HL-60 (cell line): Measurements from ENCODE around the gene HLA-DQA2.
A peak's percentile ranks its signal among the peaks of the same experiment; 100 is the strongest.
"Not testable (repeated sequence)": the region's sequence is repeated elsewhere in the genome, so short reads cannot be mapped to it uniquely, and the experiment has no call there.

Experiments used
- DNase-seq, 2 experiments: peaks; one replicate each; pipeline ENCODE4 v3.0.0-alpha.2; 2010 to 2020; ENCODE audit warnings: low read depth in 1 of 2, low spot score in 1 of 2
- H3K27ac ChIP-seq: fragments of 250-450 bp; sonication (Bioruptor Pico); replicated peaks from 2 replicates; pipeline ENCODE4 v1.5.1; 2020; ENCODE audit warnings: mild to moderate bottlenecking, moderate library complexity
- H3K27me3 ChIP-seq: fragments of 250-450 bp; sonication (Bioruptor Pico); 2 replicates; pipeline ENCODE4 v1.5.1; 2021; ENCODE audit warnings: mild to moderate bottlenecking, moderate library complexity; ENCODE audit not compliant: insufficient read depth, poor library complexity, severe bottlenecking
- H3K4me3 ChIP-seq: replicated peaks from 2 replicates; pipeline ENCODE4 v1.5.1; 2011; ENCODE audit warnings: mild to moderate bottlenecking, control low read depth, low read length; ENCODE audit not compliant: insufficient read depth
- CTCF ChIP-seq: IDR thresholded peaks from one replicate; pipeline ENCODE4 v1.5.1; 2011; ENCODE audit warnings: low read length, control low read depth, inconsistent platforms; ENCODE audit not compliant: insufficient read depth
- GABPA ChIP-seq: IDR thresholded peaks from 2 replicates; pipeline ENCODE4 v1.6.1; 2012; ENCODE audit warnings: low read depth
- POLR2AphosphoS5 ChIP-seq: IDR thresholded peaks from 2 replicates; pipeline ENCODE4 v1.6.1; 2012; ENCODE audit warnings: low read depth
- REST ChIP-seq: IDR thresholded peaks from 2 replicates; pipeline ENCODE4 v1.6.1; 2012; ENCODE audit warnings: low read depth; ENCODE audit not compliant: insufficient replicate concordance
- SPI1 ChIP-seq: IDR thresholded peaks from 2 replicates; pipeline ENCODE4 v1.6.1; 2012; ENCODE audit warnings: low read depth, mild to moderate bottlenecking, borderline replicate concordance

HLA-DQA2 gene

DNA sequence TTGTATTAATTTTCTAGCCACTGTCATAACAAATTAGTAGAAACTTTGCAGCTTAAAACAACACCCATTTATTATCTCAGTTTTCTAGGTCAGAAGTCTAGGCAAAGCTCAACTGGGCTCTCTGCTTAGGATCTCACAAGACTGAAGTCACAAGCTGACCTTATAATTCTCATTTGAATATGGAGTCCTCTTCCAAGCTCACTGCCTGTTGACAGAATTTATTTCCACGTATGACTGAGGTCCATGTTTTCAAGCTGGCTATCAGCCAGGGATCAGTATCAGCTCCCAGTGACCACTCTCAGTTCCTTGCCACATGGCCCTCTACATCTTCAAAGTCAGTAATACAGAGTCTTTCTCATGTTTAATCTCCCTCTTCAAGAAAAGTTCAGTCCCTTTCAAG is 33.9 kb downstream of the HLA-DQA2 start:
- Histone ChIP-seq H3K4me3 (no peak overlapping the region), H3K27ac (no peak overlapping the region), H3K27me3 (peaks cover 2% of the 10 kb centered on the region)
- no peak for DNase-seq
- TF ChIP-seq POLR2AphosphoS5 (no peak), CTCF (no peak)

DNA sequence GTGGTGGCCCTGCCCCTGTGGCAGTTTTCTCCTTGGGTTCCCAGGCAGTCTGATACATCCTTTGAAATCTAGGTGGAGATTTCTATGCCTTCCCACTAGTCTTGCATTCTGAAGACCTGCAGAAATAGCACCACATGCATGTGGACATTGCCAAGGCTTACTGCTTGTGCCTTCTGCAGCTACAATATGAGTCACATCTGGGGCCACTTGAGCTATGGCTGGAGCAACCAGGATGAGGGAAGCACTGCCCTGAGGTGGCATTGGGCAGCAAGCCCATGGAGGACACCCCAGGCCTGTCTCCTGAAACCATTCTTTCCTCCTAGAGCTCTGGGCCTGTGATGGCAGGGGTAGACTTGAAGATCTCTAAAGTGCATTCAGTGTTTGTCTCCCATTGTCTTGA is 37.8 kb downstream of the HLA-DQA2 start:
- TF ChIP-seq REST (no peak), SPI1 (no peak), GABPA (no peak), CTCF (no peak), POLR2AphosphoS5 (no peak)
- no peaks in the 10 kb centered on the region for H3K27me3 ChIP-seq
- DNase-seq = no peak
- no peak overlapping the region for H3K27ac ChIP-seq
- no peak overlapping the region for H3K4me3 ChIP-seq

GRCh38 chr6:32782923-32783322 is 41.7 kb downstream of the HLA-DQA2 start:
- H3K4me3 ChIP-seq, DNase-seq, H3K27ac ChIP-seq: not testable (repeated sequence)
- H3K27me3 ChIP-seq = peaks cover 16% of the 10 kb centered on the region

DNA sequence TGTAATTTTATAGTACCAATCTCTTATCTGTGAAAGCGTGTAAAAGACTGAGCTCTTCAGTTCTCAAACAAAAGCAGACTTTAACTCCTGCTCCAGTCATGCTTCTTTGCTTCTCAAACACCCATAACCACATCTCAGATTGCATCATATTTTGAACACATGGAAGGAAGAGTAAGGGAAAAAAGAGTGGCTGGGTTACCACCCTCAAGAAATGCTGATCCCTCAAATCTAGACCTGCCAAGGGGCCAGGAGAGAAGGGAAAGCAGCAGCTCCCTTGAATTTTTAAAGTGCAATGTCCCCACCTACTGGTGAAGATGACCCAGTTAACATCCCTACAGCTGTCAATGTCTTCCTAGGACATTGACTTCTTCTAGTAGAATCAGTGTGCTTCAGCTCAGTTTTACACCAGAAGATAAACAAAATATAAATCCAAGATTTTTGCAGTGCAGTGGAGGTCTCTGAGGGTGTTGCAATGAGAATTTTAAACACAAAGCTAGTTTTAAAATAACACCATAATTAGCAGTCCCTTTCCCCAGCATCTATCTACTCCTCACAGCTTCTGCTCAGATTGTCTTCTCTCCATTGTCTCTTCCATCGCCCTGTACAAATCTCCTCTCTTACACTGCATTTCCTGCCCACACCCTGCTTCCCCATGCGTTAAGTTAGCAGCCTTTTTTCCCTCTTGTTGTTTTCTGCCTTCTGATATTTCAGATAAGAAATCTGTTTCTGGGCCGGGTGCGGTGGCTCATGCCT is 44.8 kb downstream of the HLA-DQA2 start:
- TF ChIP-seq CTCF (peak; percentile 39), REST (no peak)

More for the DNA sequence above, 44.8 kb downstream of the HLA-DQA2 start:
- peaks cover 22% of the 10 kb centered on the region for H3K27me3 ChIP-seq
- no peak overlapping the region for H3K27ac ChIP-seq
- H3K4me3 ChIP-seq = no peak overlapping the region
- peak in 1 of 2 experiments; percentile 58 for DNase-seq
